Adrenal gland (tissue), 12 donors: ENCODE results near the gene TTLL11. TPM values are rescaled to one million over a fixed set of nuclear protein-coding genes. Genes with fewer than 3 reads are reported as not detected.

Experiments
- DNase-seq, 7 donors: peaks; one replicate each; pipeline ENCODE4 v3.0.0-alpha.2; 2019 to 2020
- H3K27ac ChIP-seq, 5 donors: fragments of 200-600 bp; sonication (generic) in 4 of 5; 1 replicate in 3 of 5; 2 replicates in 2 of 5; pipeline versions ENCODE4 v1.5.1 to v1.8.0; 2016 to 2020; ENCODE audit warnings: mild to moderate bottlenecking in 1 of 5
- H3K27me3 ChIP-seq: fragments of 200-600 bp; 2 replicates; pipeline ENCODE4 v1.8.0; 2021
- H3K36me3 ChIP-seq, 2 donors: fragments of 200-600 bp; replicated peaks in 1 of 2; 1 replicate in 1 of 2; 2 replicates in 1 of 2; pipeline versions ENCODE4 v1.5.1 to v1.8.0; 2018 to 2022
- H3K4me1 ChIP-seq, 2 donors: fragments of 200-600 bp; replicated peaks in 1 of 2; 1 replicate in 1 of 2; 2 replicates in 1 of 2; pipeline versions ENCODE4 v1.5.1 to v1.8.0; 2018 to 2021
- H3K4me3 ChIP-seq, 4 donors: fragments of 200-600 bp; sonication (generic) in 3 of 4; one replicate each; pipeline ENCODE4 v1.5.1; 2016 to 2018
- H3K9me3 ChIP-seq, 3 donors: fragments of 200-600 bp; sonication (generic) in 1 of 3; replicated peaks in 1 of 3; 1 replicate in 2 of 3; 2 replicates in 1 of 3; pipeline versions ENCODE4 v1.5.1 to v1.8.0; 2016 to 2021
- POLR2A ChIP-seq, 2 donors: fragments of 450-650 bp; IDR thresholded peaks; one replicate each; pipeline ENCODE4 v1.6.1; 2017; ENCODE audit warnings: antibody characterized with exemption in 2 of 2, mild to moderate bottlenecking in 2 of 2, moderate library complexity in 1 of 2
- WGBS, 4 donors: extraction: QIAGEN DNeasy Blood & Tissue Kit in 2 of 4; methylation state at CpG; one replicate each; pipeline versions ENCODE4 v1.1.5 to v1.1.7; 2013 to 2017; 5-methylcytosine and 5-hydroxymethylcytosine counted together
- intact Hi-C, 2 donors: fragments of 100-400 bp; cut with DNase I; formaldehyde crosslinking; loops; one replicate each; pipeline versions ENCODE4 v1.14.1 to v1.15.0; 2022 to 2023
- polyA plus RNA-seq, 3 donors: library from polyadenylated mRNA; stranded (reverse); fragments of 200-250 nt in 2 of 3; fragments of 350-450 nt in 1 of 3; fragmentation: Illumina TruSeq in 1 of 3; extraction: RNeasy Lipid Tissue Mini Kit (QIAGEN cat#74804) in 1 of 3; gene quantifications; one replicate each; pipeline ENCODE4 v1.2.3, GENCODE V29; 2013 to 2014
- total RNA-seq, 9 donors: library from RNA; depleted of rRNA in 4 of 9; stranded (reverse); fragments of >200 nt in 4 of 9; fragments of 120-200 nt in 1 of 9; fragmentation: NEBNext Ultra II Directional in 1 of 9; extraction: Animal tissue kit (Norgen Biotek cat#: 25700) in 1 of 9; gene quantifications; one replicate each; pipeline versions ENCODE4 v1.1.0 to v1.2.4, GENCODE V29; 2013 to 2023
- TF ChIP-seq, protein P1 (sequence below), 6 experiments: fragments of 450-650 bp in 4 of 6; fragments of 200-600 bp in 2 of 6; sonication (generic) in 1 of 6; IDR thresholded peaks; 1 replicate in 5 of 6; 2 replicates in 1 of 6; pipeline versions ENCODE4 v1.5.1 to v1.8.0; 2016 to 2021; ENCODE audit warnings: antibody characterized with exemption in 6 of 6, mild to moderate bottlenecking in 2 of 6, moderate library complexity in 1 of 6
- donor health status: healthy with polysubstance abuse.
- donor health status: Bipolar disorder and iron deficiency.
- donor health status: DM: yes; HTN: yes; CAD: no.
- donor health status: DM: no; HTN: no; CAD: no.
- donor health status: DM: no; HTN: no; CAD: no.
- donor health status: DM: yes; HTN: yes; CAD: no.

Gene TTLL11
- total and polyA plus RNA-seq, 12 donors, result 4.8 to 30.9 (median 13.7) TPM

DNA sequence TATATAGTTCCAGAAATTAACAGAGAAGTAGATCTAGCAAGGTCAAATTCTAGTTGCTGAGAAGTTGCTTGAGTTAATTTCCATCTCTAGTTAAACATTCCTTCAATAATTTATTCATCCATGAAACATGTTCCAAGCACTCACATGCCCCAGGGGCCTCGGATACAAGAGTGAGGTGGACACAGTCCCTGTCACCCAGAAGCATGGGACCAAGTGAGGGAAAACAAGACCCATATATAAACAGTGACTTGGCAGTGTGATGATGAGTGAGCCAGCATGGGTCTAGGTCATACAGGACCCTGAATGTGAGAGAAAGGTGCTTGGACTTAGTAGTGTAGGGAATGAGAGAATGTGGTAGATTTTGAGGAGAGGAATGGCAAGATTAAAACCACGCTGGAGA lies 216.9 kb downstream of the TTLL11 start:
- no peaks in the 10 kb centered on the region for H3K9me3 ChIP-seq
- TF ChIP-seq POLR2A (IDR thresholded peaks at IDR 0.05), result no peak
- TF ChIP-seq, protein P1, sequence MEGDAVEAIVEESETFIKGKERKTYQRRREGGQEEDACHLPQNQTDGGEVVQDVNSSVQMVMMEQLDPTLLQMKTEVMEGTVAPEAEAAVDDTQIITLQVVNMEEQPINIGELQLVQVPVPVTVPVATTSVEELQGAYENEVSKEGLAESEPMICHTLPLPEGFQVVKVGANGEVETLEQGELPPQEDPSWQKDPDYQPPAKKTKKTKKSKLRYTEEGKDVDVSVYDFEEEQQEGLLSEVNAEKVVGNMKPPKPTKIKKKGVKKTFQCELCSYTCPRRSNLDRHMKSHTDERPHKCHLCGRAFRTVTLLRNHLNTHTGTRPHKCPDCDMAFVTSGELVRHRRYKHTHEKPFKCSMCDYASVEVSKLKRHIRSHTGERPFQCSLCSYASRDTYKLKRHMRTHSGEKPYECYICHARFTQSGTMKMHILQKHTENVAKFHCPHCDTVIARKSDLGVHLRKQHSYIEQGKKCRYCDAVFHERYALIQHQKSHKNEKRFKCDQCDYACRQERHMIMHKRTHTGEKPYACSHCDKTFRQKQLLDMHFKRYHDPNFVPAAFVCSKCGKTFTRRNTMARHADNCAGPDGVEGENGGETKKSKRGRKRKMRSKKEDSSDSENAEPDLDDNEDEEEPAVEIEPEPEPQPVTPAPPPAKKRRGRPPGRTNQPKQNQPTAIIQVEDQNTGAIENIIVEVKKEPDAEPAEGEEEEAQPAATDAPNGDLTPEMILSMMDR (IDR thresholded peaks at IDR 0.05), result no peak
- 89 to 94% (median 91%) methylated on average over 2 of the region's 2 CpGs for WGBS, 4 donors
- H3K27ac ChIP-seq, result no peak overlapping the region
- no peaks in the 10 kb centered on the region for H3K36me3 ChIP-seq
- H3K4me3 ChIP-seq, result no peak overlapping the region
- DNase-seq, result no peak
- H3K4me1 ChIP-seq, result no peaks in the 10 kb centered on the region
- H3K27me3 ChIP-seq, result no peaks in the 10 kb centered on the region
- intact Hi-C loops, result loop anchor here in 1 of 2 donors (10.0 kb wide), 2 partner anchors 61 to 109 kb away; no protein-coding TSS in a partner anchor

GRCh38 chr9:121874524-121874923 lies 218.6 kb downstream of the TTLL11 start:
- TF ChIP-seq, protein P1 (IDR thresholded peaks at IDR 0.05), result no peak
- TF ChIP-seq POLR2A (IDR thresholded peaks at IDR 0.05), result no peak
- intact Hi-C loops, result loop anchor here in 1 of 2 donors (10.0 kb wide), 2 partner anchors 60 to 110 kb away; no protein-coding TSS in a partner anchor
- WGBS, 4 donors, result 95 to 97% (median 96%) methylated on average over 6 of the region's 6 CpGs
- no peak for DNase-seq
- Histone ChIP-seq H3K4me3 (no peak overlapping the region), H3K36me3 (no peaks in the 10 kb centered on the region), H3K4me1 (no peaks in the 10 kb centered on the region), H3K27ac (no peak overlapping the region), H3K27me3 (no peaks in the 10 kb centered on the region), H3K9me3 (no peaks in the 10 kb centered on the region)

- no peaks in the 10 kb centered on the region for H3K9me3 ChIP-seq
- no peaks in the 10 kb centered on the region for H3K4me1 ChIP-seq
- peak in 4 of 7 donors; percentile 26 to 51 (median 42) for DNase-seq
- H3K36me3 ChIP-seq, result no peaks in the 10 kb centered on the region
- no peak overlapping the region for H3K4me3 ChIP-seq
- intact Hi-C loops, result loop anchor here in 1 of 2 donors (10.0 kb wide), 2 partner anchors 57 to 113 kb away; no protein-coding TSS in a partner anchor
- H3K27ac ChIP-seq, result no peak overlapping the region
- 64 to 81% (median 71%) methylated on average over 8 of the region's 8 CpGs for WGBS, 4 donors
- no peaks in the 10 kb centered on the region for H3K27me3 ChIP-seq
- TF ChIP-seq, protein P1 (IDR thresholded peaks at IDR 0.05), result no peak
- no peak for TF ChIP-seq POLR2A (IDR thresholded peaks at IDR 0.05)
These were observed 221.6 kb downstream of the TTLL11 start for GRCh38 chr9:121871431-121872025.

DNA sequence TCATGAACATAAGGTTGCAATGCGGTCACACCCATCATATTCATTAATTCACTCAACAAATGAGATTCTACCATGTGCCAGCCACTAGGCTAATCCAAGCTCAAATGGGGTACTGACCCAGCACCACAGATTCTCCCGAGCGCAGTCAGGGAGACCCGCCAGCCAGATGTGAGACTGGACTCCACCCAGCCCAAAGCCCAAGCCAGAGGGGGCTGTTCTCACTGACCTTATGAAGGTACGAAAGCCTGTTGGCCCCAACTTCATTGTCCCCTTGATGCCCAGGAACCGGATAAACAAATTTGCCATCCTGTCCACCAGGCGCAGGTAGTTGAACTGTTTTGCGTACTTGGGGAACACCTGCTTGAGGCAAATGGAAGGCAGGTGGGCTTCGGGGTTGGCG lies 222.8 kb downstream of the TTLL11 start:
- TF ChIP-seq, protein P1 (IDR thresholded peaks at IDR 0.05), result no peak
- TF ChIP-seq POLR2A (IDR thresholded peaks at IDR 0.05), result no peak
- 96 to 98% (median 97%) methylated on average over 7 to 10 of the region's 10 CpGs for WGBS, 4 donors
- H3K4me1 ChIP-seq, result no peaks in the 10 kb centered on the region
- intact Hi-C loops, result loop anchor here in 1 of 2 donors (10.0 kb wide), 2 partner anchors 55 to 115 kb away; no protein-coding TSS in a partner anchor
- DNase-seq, result no peak
- H3K36me3 ChIP-seq, result no peaks in the 10 kb centered on the region
- H3K27me3 ChIP-seq, result no peaks in the 10 kb centered on the region
- H3K27ac ChIP-seq, result no peak overlapping the region
- H3K4me3 ChIP-seq, result no peak overlapping the region
- H3K9me3 ChIP-seq, result no peaks in the 10 kb centered on the region
